Measurements from ENCODE around the gene LAP3.

Gene LAP3

DNA sequence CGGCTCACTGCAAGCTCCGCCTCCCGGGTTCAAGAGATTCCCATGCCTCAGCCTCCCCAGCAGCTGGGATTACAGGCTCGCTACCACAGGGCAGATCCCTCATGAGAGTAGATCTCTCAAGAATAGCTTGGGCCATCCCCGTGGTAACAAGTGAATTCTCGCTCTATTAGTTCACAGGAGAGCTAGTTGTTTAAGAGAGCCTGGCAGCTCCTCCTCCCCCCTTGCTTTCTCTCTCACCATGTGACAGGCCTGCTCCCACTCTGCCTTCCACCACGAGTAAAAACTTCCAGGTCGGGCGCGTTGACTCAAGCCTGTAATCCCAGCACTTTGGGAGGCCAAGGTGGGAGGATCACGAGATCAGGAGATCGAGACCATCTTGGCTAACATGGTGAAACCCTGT is 30.3 kb upstream of the LAP3 start:
- no peak overlapping the region for H3K4me3 ChIP-seq (ENCODE audit: low read depth, low read length)
- DNase-seq (ENCODE audit: low read depth) = no peak
- TF ChIP-seq, protein P1, sequence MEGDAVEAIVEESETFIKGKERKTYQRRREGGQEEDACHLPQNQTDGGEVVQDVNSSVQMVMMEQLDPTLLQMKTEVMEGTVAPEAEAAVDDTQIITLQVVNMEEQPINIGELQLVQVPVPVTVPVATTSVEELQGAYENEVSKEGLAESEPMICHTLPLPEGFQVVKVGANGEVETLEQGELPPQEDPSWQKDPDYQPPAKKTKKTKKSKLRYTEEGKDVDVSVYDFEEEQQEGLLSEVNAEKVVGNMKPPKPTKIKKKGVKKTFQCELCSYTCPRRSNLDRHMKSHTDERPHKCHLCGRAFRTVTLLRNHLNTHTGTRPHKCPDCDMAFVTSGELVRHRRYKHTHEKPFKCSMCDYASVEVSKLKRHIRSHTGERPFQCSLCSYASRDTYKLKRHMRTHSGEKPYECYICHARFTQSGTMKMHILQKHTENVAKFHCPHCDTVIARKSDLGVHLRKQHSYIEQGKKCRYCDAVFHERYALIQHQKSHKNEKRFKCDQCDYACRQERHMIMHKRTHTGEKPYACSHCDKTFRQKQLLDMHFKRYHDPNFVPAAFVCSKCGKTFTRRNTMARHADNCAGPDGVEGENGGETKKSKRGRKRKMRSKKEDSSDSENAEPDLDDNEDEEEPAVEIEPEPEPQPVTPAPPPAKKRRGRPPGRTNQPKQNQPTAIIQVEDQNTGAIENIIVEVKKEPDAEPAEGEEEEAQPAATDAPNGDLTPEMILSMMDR (IDR thresholded peaks at IDR 0.05; ENCODE audit: low read depth, low read length) = no peak
- TF ChIP-seq, protein P2, sequence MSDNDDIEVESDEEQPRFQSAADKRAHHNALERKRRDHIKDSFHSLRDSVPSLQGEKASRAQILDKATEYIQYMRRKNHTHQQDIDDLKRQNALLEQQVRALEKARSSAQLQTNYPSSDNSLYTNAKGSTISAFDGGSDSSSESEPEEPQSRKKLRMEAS (IDR thresholded peaks at IDR 0.05; ENCODE audit: low read depth, low read length) = no peak
- TF ChIP-seq MYC (IDR thresholded peaks at IDR 0.05; ENCODE audit: low read depth, low read length) (no peak), POLR2A (IDR thresholded peaks at IDR 0.05; ENCODE audit: extremely low read depth, insufficient read length) (no peak)

DNA sequence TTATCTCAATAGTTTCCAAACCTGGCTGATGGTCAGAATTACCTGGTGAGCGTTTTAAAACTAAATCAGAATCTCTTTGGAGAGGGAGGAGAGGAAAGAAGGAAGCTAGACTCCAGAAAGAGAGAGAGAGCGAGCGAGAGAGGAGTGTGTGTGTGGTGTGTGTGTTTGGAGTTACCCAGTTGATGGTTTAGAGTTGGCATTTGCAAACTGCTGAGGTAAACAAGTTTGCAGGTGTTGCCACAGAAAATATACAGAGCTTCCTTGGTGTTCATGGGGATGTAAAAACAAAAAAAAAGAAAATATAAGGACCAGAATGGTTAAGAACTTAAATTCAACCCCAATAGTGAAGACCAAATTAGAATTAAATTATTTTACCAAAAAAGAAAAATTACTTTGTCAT is 26.4 kb upstream of the LAP3 start:
- TF ChIP-seq MYC (IDR thresholded peaks at IDR 0.05; ENCODE audit: low read depth, low read length) (no peak), POLR2A (IDR thresholded peaks at IDR 0.05; ENCODE audit: extremely low read depth, insufficient read length) (no peak)
- TF ChIP-seq, protein P2 (IDR thresholded peaks at IDR 0.05; ENCODE audit: low read depth, low read length) = no peak
- TF ChIP-seq, protein P1 (IDR thresholded peaks at IDR 0.05; ENCODE audit: low read depth, low read length) = no peak
- no peak for DNase-seq (ENCODE audit: low read depth)
- H3K4me3 ChIP-seq (ENCODE audit: low read depth, low read length) = no peak overlapping the region

DNA sequence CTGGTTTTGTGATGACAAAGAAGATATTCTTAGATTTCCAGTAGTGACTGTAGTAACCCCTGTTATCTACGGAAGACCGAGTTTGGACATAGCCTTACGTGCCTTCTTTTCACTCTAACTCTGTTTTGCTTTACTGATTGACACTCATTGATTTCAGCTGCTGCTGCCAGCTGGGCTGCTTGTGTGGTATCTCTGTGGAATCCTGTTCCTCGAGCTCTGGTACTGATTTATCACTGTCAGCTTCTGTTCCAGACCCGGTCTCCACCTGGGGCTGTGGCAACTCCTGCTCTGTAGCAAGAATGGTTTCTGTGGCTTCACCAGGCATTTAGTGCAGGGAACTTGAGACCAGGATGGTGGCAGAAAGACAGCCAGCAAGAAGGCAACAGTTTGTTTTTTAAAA is 24.6 kb upstream of the LAP3 start:
- H3K4me3 ChIP-seq (ENCODE audit: low read depth, low read length) = no peak overlapping the region
- no peak for DNase-seq (ENCODE audit: low read depth)
- TF ChIP-seq, protein P2 (IDR thresholded peaks at IDR 0.05; ENCODE audit: low read depth, low read length) = no peak
- TF ChIP-seq POLR2A (IDR thresholded peaks at IDR 0.05; ENCODE audit: extremely low read depth, insufficient read length) (no peak), MYC (IDR thresholded peaks at IDR 0.05; ENCODE audit: low read depth, low read length) (no peak)
- TF ChIP-seq, protein P1 (IDR thresholded peaks at IDR 0.05; ENCODE audit: low read depth, low read length) = no peak

DNA sequence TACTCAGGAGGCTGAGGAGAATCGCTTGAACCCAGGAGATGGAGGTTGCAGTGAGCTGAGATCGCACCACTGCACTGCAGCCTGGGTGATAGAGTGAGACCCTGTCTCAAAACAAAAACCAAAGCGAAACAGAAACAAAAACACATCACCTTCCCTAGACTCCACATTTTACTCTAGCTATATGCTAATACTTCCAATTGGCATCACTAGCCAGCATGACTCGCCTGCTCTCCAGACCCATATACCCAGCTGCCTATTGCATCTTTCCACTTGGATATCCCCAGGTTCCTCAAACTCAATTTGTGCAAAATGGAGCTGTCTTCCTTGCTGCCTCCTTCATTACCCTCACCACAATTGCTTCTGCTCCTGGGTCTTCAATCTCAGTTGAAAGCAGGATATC is 22.4 kb upstream of the LAP3 start:
- DNase-seq (ENCODE audit: low read depth) = no peak
- H3K4me3 ChIP-seq (ENCODE audit: low read depth, low read length) = no peak overlapping the region
- TF ChIP-seq MYC (IDR thresholded peaks at IDR 0.05; ENCODE audit: low read depth, low read length) (no peak), POLR2A (IDR thresholded peaks at IDR 0.05; ENCODE audit: extremely low read depth, insufficient read length) (no peak)
- TF ChIP-seq, protein P1 (IDR thresholded peaks at IDR 0.05; ENCODE audit: low read depth, low read length) = no peak
- TF ChIP-seq, protein P2 (IDR thresholded peaks at IDR 0.05; ENCODE audit: low read depth, low read length) = no peak

DNA sequence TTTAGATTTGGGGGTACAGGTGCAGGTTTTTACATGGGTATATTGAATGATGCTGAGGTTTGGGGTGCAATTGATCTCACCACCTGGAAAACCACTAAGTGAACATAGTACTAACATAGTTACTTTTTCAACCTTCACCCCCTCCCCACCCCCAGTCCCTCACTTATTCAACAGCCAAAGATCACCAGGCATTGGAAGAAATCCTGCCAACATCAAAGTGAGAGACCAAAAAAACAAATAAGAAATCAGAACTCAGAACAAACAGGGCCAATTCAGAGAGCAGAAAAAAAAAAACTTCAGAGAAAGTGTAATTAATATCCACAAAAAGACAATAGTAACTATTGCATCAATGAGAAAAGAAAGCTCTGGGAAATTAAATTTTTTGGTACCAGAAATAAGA is 20.5 kb upstream of the LAP3 start:
- H3K4me3 ChIP-seq (ENCODE audit: low read depth, low read length) = no peak overlapping the region
- TF ChIP-seq, protein P2 (IDR thresholded peaks at IDR 0.05; ENCODE audit: low read depth, low read length) = no peak
- TF ChIP-seq, protein P1 (IDR thresholded peaks at IDR 0.05; ENCODE audit: low read depth, low read length) = no peak
- TF ChIP-seq MYC (IDR thresholded peaks at IDR 0.05; ENCODE audit: low read depth, low read length) (no peak), POLR2A (IDR thresholded peaks at IDR 0.05; ENCODE audit: extremely low read depth, insufficient read length) (no peak)

DNA sequence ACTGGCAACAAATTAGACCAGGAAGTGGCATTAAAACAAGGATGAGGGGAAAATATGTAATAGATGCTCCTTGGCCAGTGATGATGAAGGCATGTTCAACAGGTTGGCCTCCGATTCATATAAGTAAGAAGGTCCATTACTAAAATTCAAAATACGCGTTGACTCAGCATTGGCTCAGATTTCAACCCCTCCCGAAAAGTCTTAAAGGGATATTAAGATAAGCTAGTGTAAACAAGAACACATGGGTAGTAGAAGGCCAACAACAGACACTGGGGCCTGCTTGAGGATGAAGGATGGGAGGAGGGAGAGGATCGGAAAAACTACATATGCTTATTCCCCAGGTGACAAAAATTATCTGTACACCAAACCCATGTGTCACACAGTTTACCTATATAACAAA is 19.1 kb upstream of the LAP3 start:
- DNase-seq (ENCODE audit: low read depth) = no peak
- no peak overlapping the region for H3K4me3 ChIP-seq (ENCODE audit: low read depth, low read length)
- TF ChIP-seq POLR2A (IDR thresholded peaks at IDR 0.05; ENCODE audit: extremely low read depth, insufficient read length) (no peak), MYC (IDR thresholded peaks at IDR 0.05; ENCODE audit: low read depth, low read length) (no peak)
- TF ChIP-seq, protein P1 (IDR thresholded peaks at IDR 0.05; ENCODE audit: low read depth, low read length) = no peak
- TF ChIP-seq, protein P2 (IDR thresholded peaks at IDR 0.05; ENCODE audit: low read depth, low read length) = no peak

More for the DNA sequence above, 20.5 kb upstream of the LAP3 start:
- no peak for DNase-seq (ENCODE audit: low read depth)
